HepG2 (cell line): Measurements from ENCODE around the gene MYLK. TPM values are rescaled to one million over a fixed set of nuclear protein-coding genes. Genes with fewer than 3 reads are reported as not detected.

Experiments used
- CENPX ChIP-seq: sonication (generic); formaldehyde crosslinking; IDR thresholded peaks from 2 replicates; pipeline ENCODE4 v1.9.0; 2021; ENCODE audit warnings: mild to moderate bottlenecking, missing genetic modification reagents, moderate library complexity
- NKX3-1 ChIP-seq: sonication (generic); formaldehyde crosslinking; IDR thresholded peaks from 2 replicates; pipeline ENCODE4 v1.5.0; 2020; ENCODE audit warnings: missing genetic modification reagents
- REPIN1 ChIP-seq: sonication (generic); formaldehyde crosslinking; IDR thresholded peaks from 2 replicates; pipeline ENCODE4 v1.8.0; 2022; ENCODE audit warnings: missing genetic modification reagents, low read depth, mild to moderate bottlenecking, borderline replicate concordance
- SRSF9 ChIP-seq: fragments of 200-400 bp; formaldehyde crosslinking; IDR thresholded peaks from 2 replicates; pipeline ENCODE4 v1.6.1; 2018; ENCODE audit warnings: borderline replicate concordance, mild to moderate bottlenecking, low read depth, low read length; ENCODE audit not compliant: insufficient read depth, poor library complexity, severe bottlenecking
- TFDP1 ChIP-seq: IDR thresholded peaks from 2 replicates; pipeline ENCODE4 v1.6.1; 2016; ENCODE audit warnings: missing compliant biosample characterization, missing genetic modification reagents, borderline replicate concordance
- THAP8 ChIP-seq: sonication (generic); formaldehyde crosslinking; IDR thresholded peaks from 2 replicates; pipeline ENCODE4 v1.5.1; 2020; ENCODE audit warnings: missing genetic modification reagents, mild to moderate bottlenecking, borderline replicate concordance
- ZBTB2 ChIP-seq: sonication (generic); formaldehyde crosslinking; IDR thresholded peaks from 2 replicates; pipeline ENCODE4 v1.8.0; 2022; ENCODE audit warnings: low read depth, missing genetic modification reagents
- ZNF138 ChIP-seq: sonication (generic); formaldehyde crosslinking; IDR thresholded peaks from 2 replicates; pipeline ENCODE4 v1.5.0; 2020; ENCODE audit warnings: mild to moderate bottlenecking, low read depth, missing genetic modification reagents
- ZNF3 ChIP-seq: IDR thresholded peaks from 2 replicates; pipeline ENCODE4 v1.7.0; 2017; ENCODE audit warnings: inconsistent platforms
- ZNF318 ChIP-seq: sonication (generic); formaldehyde crosslinking; IDR thresholded peaks from 2 replicates; pipeline ENCODE4 v1.4.0; 2020; ENCODE audit warnings: mild to moderate bottlenecking, missing genetic modification reagents
- ZNF382 ChIP-seq: sonication (generic); formaldehyde crosslinking; IDR thresholded peaks from 2 replicates; pipeline ENCODE4 v1.5.0; 2020; ENCODE audit warnings: missing genetic modification reagents, mild to moderate bottlenecking, borderline replicate concordance
- ZNF510 ChIP-seq: sonication (generic); formaldehyde crosslinking; IDR thresholded peaks from 2 replicates; pipeline ENCODE4 v1.4.0; 2020; ENCODE audit warnings: low read depth, mild to moderate bottlenecking, missing genetic modification reagents
- ZNF761 ChIP-seq: sonication (generic); formaldehyde crosslinking; conservative IDR thresholded peaks from 2 replicates; pipeline ENCODE4 v1.4.0; 2020; ENCODE audit warnings: mild to moderate bottlenecking, missing genetic modification reagents
- polyA plus RNA-seq, 8 experiments: library from polyadenylated mRNA; depleted of rRNA in 3 of 8; stranded (reverse) in 7 of 8; unstranded in 1 of 8; fragments of >200 nt; fragmentation: Illumina TruSeq in 4 of 8; extraction: Trizol in 4 of 8; gene quantifications; 2 replicates each; pipeline versions ENCODE4 v1.2.1 to v1.2.3, GENCODE V29; 2011 to 2016; ENCODE audit warnings: low read depth in 4 of 8, missing spikeins in 1 of 8, mixed read lengths in 1 of 8; ENCODE audit not compliant: insufficient read depth in 1 of 8
- total RNA-seq, 5 experiments: library from RNA; depleted of rRNA; stranded (reverse); fragments of >200 nt; fragmentation: Illumina TruSeq; extraction: Trizol; gene quantifications; 2 replicates each; pipeline ENCODE4 v1.2.3, GENCODE V29; 2016; ENCODE audit warnings: low read depth in 1 of 5

Gene MYLK
- total and polyA plus RNA-seq, 2 of the 13 experiments (the other 11 are each of a cell fraction or from before 2014, with no cell fraction given) = 10.6 to 34.9 TPM

- TF ChIP-seq ZNF318 (CRISPR knock-in tag) (no peak), SRSF9 (no peak), ZNF382 (CRISPR knock-in tag) (no peak), TFDP1 (CRISPR knock-in tag) (no peak), ZNF761 (CRISPR knock-in tag) (no peak), ZBTB2 (CRISPR knock-in tag) (no peak), ZNF510 (CRISPR knock-in tag) (no peak), CENPX (CRISPR knock-in tag) (no peak), ZNF138 (no peak), REPIN1 (CRISPR knock-in tag) (no peak), NKX3-1 (CRISPR knock-in tag) (no peak), ZNF3 (CRISPR knock-in tag) (no peak), THAP8 (CRISPR knock-in tag) (no peak)
Measured at GRCh38 chr3:123718108-123718507, 166.0 kb downstream of the MYLK start (continued).
